H1 (cell line): Measurements from ENCODE around the gene MYOZ2. TPM values are rescaled to one million over a fixed set of nuclear protein-coding genes. Genes with fewer than 3 reads are reported as not detected.

Experiments
- CBX8 ChIP-seq: fragments of 300-800, 300-1000 bp; sonication (generic); IDR thresholded peaks from 2 replicates; pipeline ENCODE4 v1.7.1; 2016; ENCODE audit warnings: low read depth, low read length, borderline replicate concordance
- SP1 ChIP-seq: IDR thresholded peaks from 2 replicates; pipeline ENCODE4 v1.6.1; 2011; ENCODE audit warnings: low read depth, low read length
- polyA plus RNA-seq, 7 experiments: library from polyadenylated mRNA; depleted of rRNA in 3 of 7; stranded (reverse) in 5 of 7; unstranded in 2 of 7; fragments of >200 nt in 5 of 7; fragments of 200-250 nt in 2 of 7; gene quantifications; 1 replicate in 5 of 7; 2 replicates in 1 of 7; 4 replicates in 1 of 7; pipeline versions ENCODE4 v1.2.1 to v1.2.3, GENCODE V29; 2011 to 2013; ENCODE audit warnings: missing spikeins in 2 of 7, mixed read lengths in 2 of 7
- total RNA-seq: library from RNA; stranded (reverse); fragmentation: NEBNext Ultra II Directional; extraction: Animal tissue kit (Norgen Biotek cat#: 25700); gene quantifications from 2 replicates; pipeline ENCODE4 v1.2.1, GENCODE V29; 2021

The MYOZ2 gene
- total and polyA plus RNA-seq, 2 of the 8 experiments (the other 6 are each of a cell fraction or from before 2014, with no cell fraction given) = not detected

DNA sequence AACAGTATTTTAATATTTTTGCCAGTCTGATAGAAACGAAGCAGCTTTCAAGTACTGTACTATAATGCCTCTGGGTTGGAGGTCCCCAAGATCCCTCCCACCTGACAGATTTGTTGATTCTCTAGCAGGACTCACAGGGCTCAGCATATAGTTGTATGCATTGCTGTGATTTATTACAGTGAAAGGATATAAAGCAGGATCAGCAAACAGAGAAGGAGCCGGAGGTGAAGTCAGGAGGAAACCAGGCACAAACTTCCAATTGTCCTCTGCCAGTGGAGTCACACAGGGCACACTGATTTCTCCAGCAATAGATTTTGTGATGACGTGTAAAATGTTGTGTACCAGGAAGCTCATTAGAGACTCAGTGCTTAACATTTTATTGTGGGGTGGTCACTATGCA is 95.9 kb downstream of the MYOZ2 start (continued):
- TF ChIP-seq CBX8 (no peak), SP1 (no peak)
